HG03571 (cell line): ENCODE data around the gene DNAJB12.
"Not testable (repeated sequence)": the region's sequence is repeated elsewhere in the genome, so short reads cannot be mapped to it uniquely, and the experiment has no call there.

Source experiments
- ATAC-seq: cut with Tn5 transposase; IDR thresholded peaks from one replicate; pipeline ENCODE4 v1.9.1; 2021; ENCODE audit not compliant: unreplicated experiment

Gene DNAJB12

DNA sequence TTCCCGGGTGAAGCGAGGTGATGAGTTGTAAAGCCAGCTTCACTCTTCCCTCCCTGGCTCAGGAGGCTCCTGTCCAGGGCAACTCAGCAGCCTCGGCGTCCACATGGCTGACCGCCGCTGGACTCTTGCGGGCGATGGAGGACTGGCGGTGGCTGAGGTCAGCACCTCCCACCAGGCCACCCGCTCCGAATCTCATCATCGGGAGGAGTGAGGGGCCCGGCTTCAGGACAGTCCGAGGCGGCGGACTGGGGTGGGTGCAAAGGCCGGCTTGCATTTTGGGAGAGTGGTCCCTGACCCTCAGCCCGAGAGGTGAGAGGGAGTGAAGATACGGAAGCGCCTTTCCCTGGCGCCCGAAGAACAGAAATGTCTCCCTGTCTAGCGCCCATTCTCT, 759 bp downstream of the DNAJB12 start:
- ATAC-seq, result no peak

DNA sequence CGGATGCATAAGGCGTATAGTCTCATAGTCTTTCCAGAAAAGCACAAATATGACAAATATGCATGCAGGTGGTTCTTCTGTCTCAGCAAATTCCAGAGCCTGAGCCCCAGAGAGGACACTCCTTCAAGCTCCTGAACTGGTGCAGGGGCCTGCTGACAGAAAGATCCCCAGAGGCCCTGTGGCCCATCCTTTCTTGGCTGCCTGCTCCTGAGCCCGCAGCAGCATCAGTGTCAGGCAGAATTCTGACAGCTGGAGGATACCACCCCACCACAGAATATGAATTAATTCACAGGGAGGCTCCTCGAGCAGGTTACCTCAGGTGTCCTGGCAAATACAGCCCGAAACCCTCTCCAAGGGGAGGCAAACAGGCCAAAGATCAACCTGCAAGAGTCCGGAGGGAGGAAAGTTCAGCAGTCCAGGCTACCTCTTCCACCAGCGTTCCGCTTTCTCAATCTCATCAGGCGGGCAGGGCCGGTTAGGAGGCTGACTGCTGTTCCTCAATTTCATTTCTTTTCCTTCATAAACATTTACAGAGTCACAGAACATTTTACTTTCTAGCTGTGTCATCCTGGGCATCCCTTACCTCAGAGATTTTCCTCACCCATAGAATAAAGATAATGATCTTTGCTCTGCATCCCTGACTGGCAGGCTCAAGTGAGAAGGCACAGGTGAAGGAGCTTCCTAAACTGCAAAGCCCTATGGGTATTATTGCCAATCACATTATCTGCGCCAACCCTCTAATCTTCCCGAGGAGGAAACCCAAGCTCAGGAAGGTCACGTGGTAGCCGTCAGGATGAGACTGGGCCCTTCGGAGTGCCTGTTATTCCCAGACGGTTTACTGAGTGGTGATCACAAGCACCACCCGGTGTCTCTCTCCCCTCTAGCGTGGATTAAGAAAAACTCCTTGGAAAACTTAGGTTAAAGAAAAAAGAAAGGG, 1.4 kb downstream of the DNAJB12 start:
- no peak for ATAC-seq

DNA sequence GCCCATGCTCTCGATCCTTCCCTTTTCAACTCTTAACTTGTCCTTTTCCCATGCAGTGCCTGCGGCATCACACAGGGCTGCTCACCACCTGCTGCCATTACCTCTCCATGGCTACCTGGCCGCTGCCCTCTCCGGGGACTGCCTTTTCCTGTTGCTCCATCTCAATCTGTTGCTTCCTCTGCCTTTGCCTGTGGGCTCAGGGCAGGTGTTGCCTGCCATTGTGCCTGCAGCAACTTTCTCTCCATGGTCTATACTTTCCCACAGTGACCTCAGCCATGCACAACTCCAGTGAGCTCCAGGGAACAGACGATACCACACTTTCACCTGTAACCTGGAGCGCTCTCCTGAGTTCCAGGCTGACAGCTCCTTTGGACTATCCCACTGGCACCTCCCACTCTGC, 3.2 kb downstream of the DNAJB12 start:
- ATAC-seq, result no peak

DNA sequence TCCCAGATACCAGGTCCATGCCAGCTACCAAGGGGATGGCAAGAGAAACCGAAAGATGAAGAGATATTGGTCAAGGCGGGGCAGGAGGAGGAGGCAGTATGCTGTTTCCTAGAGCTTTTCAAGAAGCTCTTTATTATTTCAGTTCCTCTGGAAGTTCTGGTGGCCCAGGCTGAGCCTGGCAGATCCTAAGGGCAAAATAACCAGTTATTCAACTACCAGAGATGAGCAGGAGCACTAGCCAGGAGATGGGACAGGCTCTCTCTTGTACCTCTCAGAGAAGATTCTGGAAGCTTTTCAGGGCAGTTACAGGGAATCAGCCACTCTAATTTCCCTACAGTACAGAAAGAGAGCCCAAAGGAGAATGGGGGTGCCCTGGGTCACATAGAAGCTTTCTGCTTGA, 5.3 kb downstream of the DNAJB12 start:
- ATAC-seq, result no peak

DNA sequence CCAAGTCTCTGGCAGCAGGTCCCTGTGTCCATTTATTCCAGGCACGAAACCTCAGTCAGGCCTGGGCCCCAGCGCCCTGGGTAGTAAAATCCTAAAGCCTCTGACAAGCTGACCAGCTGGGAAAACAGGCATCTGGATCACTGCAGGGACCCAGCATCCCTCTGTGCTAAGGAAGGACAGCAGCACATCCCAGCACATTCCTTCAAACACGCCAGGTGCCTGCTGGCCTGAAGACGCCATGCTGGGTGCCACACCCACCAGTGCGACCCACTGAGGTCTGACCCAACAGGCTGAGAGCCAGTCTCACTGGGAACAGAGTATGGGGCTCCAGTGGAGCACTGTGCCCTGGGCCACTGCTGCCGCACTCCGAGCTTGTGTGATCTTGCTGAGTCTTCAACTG, 6.4 kb downstream of the DNAJB12 start:
- ATAC-seq, result no peak

DNA sequence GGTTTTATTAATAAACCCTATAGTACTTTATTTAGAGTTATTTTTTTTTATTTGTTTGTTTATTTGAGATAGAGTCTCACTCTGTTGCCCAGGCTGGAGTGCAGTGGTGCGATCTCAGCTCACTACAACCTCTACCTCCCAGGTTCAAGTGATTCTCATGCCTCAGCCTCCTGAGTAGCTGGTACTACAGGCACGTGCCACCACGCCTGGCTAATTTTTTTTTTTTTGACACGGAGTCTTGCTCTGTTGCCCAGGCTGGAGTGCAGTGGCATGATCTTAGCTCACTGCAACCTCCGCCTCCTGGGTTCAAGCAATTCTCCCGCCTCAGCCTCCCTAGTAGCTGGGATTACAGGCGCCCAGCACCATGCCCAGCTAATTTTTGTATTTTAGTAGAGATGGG, 8.6 kb downstream of the DNAJB12 start:
- ATAC-seq, result not testable (repeated sequence)

DNA sequence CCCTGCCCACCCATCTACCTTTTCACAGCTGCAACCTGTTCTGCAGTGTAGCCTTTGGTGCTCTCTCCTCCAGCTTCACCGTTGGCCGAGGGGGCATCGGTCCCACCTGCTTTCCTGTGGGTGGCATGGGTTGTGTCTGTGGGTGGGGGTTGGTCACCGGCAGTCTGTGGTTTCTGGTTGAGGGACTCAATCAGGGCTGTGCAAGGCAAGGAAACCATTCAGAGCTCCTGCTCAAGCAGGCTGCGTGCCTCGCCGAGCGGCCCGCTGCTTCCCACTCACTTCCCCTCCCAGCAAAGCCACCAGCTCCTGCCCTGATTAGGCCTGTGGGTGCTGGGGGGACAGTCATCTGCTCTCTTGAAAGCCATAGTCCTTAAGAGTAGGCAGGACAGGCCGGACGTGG, 9.8 kb downstream of the DNAJB12 start:
- no peak for ATAC-seq

DNA sequence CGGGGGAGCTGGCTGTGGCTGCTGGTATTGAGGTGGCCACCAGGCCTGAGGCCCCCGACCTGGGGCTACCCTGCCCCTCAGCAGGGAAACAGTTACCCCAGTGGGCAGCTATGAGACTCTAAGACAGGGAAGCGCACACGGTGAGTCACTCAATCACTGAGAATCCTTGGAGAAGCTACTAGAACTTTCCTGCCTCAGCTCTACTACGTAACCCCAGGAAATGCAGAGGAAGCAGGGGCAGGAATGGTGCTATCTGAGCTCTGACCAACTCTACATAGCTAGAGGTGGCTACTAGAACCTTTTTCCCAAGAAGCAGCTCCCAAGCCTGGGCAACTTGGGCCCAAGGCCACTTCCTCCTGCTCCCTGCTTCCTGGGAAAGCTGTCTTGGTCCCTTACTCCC, 11.8 kb downstream of the DNAJB12 start:
- no peak for ATAC-seq

DNA sequence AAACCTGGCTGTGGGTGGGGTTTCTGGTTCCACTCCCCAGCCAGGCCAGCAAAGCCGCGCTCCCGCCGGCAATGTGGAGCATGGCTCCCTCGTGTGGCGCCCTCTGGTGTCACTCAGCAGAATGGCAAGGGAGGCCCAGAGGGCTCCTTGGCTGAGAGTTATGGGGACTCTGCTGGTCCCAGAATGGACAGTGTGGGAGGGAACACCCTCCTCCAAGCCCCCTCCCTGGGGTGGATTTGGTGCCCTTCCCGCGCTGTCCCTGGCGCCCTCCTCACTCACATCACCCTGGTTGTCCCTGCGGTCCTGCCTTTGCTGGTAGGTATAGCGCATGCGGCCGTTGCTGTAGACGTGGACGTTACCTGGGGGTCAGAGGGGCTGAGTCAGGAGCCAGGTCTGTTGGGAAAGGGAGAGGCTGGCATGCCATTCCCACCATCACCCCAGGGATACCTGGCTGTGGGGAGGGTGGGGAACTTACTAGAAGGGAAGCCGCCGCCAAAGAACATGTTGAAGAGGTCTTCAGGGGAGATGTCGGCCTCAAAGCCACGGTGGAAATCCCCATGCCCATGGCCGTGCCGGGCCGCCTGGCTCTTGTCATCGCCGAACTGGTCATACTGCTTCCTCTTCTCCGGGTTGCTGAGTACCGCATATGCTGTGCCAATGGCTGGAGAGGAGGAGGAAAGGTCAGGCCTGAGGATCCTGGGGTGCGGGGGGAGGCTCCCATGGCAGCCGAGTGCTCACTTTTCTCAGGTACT, 14.0 kb downstream of the DNAJB12 start:
- ATAC-seq, result no peak

DNA sequence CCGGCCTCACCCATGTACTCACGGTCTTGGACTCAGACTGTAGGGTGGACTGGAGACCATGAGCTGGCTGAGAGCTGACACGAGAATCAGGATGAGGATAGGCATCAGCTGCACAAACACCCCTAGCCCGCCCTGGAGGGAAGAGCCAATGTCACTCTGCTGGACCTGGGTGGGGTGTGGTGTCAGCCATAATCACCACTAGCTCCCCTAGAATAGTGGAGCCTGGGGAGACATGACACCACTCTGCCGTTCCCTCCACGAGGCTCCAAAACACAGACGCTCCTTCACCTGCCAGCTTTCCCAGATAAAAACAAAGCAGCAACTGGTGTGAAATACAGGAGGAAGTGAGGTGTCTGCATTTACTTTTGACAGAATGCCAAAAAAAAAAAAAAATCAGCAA, 16.5 kb downstream of the DNAJB12 start:
- no peak for ATAC-seq

DNA sequence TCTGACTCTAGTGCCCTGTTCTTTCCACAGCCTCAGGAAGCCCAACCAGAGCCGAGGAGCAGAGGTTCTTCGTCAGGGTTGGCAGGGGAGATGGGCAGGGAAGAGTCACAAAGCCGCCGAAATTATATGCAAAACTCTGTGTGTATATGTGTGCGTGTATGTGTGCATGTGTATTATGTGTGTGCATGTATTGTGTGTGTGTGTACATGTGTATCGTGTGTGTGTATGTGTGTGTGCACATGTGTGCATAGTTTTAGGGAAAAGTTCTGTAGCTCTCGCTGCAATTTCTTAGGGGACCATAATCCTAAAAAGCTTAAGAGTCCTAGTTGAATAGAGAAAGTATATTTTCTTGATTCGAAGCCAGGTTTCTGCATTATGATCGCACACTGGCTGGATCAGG, 17.0 kb downstream of the DNAJB12 start:
- ATAC-seq, result no peak

DNA sequence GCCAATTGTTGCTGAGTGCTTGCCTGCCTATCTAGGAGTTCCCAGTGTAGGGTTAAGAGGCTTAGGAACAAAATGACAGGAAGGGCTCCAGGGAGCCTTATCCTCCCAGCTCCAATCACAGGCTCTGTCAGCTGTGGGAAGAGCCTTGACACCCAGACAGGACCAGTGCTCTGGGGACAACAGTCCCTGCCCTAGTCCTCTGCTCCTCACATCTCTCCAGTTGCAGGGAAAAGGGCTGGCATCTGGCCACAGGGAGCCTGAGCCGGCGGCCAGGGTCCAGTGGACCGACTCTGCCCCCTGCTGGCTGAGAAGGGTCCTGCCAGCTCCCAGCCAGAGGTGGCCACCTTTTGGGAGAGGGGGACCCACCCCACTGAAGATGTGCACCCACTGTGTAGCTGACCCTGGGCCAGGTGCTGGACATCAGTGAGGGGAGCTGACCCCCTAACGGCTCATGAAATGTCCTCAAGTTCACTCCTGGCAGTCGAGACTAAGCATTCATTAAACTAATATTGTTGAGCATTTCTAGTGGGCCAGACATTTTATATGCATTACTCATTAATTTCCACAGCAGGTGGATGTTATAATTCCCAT, 17.6 kb downstream of the DNAJB12 start:
- ATAC-seq, result no peak

DNA sequence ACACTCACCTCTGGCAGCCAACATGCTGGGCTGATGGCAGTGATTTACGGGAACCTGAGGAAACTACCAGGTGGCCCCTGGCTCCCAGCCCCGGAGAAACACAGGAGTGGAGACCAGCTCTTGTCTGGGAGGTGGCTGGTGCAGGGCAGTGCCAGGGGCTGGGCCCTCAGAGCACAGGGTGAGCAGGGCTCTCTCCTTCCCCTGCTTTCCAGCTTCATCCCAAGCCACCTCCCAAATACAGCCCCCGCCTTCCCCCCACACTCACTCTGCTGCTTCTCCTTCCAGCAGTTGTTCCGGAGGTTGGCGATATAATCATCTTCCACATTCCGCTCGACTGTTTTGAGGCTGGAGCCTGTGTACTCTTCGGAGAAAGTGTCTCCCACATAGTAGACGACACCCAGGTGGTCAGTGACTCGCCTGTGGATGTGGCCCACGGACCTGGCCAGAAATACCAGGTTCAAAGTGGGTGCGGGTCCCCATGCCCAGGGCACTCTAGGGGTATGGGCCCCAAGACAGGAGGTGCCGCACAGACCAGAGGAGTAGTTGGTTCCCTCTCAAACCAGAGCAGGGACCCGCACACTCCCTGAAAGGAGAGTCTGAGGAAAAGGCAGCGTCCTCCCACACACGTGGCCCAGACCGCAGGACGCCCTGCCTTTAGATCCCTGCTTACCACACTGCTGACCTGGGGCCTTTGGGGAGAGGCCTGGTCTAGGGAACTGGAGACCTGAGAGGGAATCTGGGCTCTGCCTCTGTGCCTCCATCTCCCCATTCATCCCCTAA, 18.3 kb downstream of the DNAJB12 start:
- no peak for ATAC-seq

DNA sequence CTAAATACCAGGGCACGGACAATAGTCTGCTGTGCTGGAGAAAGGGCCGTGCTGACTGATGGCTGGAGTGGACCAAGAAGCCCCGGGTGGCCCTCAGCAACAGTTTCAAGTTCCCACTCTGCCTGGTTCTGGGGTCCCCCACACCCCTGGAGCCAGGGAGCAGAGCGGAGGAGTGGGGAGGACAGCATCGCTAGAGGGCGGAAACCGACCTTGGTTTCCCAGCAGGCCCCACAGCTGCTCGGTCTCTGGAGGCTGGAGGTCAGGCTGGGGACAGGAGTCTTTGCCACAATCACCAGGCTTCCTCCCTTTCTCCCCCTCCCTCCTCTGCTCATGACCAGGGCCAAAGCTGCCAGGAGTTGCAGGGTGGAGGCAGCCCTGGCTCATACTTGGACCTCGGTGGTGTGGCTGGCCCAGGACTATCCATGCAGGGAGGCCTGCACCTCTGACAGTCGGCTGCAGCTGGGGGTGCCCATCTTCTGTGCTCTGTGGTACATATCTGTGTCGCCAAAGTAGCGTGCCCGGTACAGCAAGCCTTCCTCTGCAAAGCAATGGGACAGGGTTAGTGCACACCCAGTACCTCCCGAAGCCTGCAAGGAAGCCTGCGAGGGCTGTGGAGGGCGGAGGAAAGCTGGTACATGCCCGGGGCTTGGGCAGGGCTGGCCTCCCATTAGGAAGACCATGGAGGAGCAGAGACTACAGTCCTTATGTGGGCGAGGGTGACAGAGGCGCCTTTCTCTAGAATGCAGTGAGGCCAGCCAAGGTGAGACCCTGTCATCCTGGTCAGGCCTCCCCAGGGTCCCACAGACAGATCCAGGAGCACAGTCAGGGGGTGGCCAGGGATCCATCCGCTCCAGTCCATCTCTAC, 19.1 kb downstream of the DNAJB12 start:
- ATAC-seq, result peak; percentile 29

DNA sequence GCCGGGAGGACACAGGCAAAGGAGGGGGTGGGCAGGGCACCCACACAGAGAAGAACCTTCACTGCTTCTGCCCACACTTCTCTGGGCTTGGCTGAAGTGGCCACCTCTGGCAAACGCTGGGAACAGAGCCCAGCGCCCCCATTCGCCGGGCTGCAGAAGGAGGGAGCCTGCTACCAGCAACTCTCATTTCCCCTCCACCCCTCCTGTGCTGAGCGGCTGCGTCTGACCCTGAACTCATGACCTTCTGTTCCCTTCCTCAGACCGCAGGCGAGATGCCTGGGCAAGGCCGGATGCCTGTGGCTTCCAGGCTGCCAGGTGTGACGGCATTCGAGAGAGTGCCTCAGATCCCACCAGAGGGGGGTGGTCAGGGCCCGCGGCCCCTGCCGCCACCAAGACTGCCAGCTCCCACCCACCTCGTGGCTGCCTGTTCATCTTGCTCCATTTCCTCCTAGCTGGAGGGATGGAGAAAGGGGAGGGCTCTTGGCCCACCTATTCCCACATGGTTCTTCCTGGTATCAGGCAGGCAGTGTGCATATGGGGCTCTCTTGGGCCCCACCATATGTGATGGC, 19.8 kb downstream of the DNAJB12 start:
- peak; percentile 62 for ATAC-seq

DNA sequence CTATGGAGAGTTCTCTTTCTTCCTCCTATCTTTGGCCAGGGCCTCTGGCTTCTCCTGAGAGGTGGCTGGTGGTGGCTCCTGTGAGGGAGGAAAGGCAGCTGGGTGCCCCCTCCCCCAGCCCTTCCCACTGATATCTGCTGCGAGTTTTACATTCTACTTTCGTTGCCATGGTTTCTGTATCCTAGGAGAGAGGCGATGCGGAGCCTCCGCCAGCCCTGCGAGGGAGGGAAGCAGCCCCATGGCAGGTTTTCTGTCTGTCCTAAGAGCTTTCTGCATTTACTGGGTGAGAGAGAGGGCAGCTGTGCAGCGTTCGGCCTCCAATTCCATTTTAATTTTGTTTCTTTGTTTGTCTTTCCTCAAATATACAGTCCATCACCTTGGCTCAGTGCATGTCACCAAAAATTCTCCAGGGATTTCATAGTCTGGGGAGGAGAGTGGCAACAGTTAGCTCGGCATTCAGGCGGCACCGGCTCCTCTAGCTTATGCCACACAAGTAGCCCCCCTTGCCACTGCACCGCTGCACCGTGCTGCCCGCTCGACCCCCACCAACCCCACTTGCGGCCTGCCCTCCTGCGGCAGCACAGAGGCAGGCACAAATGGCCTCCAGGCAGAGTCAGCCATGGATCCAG, 20.4 kb downstream of the DNAJB12 start:
- no peak for ATAC-seq

DNA sequence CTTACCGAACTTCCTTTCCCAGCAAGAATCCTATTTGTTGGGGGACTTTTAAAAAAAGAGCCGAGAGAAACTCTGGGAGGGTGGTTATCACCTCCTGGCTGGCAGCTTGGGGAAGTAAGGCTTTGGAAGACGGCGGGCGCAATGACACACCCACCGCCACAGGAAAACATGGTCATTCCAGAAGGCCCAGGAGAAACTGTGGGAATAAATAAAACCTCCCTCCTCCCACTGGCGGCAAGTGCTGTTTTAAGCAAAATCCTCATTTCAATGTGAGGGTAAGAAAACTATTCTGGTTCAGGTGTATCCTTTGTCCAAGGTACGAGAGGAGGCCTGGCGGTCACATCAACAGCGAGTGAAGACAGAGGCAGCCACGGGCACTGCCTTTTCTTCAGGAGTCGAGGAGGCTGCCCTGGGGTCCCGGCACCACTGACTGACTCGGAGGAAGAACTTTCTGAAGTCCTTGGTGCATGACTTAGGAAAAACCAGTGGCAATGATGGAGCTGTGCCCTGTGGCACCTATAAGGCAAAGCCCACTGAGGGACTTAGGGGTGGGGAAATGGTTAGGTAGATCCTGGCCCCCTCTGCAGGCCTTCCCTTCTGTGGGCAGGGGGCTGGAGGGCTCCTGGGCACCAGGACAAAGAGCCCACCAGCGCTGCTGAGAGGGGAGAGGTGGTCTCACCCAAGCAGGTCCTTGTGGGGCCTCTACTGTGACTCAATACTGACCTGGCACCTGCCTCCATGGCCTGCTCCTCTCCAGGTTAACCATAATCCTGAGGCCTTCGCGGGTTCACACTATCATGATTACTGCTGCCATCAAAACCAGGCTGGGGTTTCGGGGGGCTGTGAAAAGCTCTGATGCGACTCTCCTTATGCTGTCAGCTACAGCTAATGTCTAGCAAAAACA, 21.4 kb downstream of the DNAJB12 start:
- no peak for ATAC-seq

DNA sequence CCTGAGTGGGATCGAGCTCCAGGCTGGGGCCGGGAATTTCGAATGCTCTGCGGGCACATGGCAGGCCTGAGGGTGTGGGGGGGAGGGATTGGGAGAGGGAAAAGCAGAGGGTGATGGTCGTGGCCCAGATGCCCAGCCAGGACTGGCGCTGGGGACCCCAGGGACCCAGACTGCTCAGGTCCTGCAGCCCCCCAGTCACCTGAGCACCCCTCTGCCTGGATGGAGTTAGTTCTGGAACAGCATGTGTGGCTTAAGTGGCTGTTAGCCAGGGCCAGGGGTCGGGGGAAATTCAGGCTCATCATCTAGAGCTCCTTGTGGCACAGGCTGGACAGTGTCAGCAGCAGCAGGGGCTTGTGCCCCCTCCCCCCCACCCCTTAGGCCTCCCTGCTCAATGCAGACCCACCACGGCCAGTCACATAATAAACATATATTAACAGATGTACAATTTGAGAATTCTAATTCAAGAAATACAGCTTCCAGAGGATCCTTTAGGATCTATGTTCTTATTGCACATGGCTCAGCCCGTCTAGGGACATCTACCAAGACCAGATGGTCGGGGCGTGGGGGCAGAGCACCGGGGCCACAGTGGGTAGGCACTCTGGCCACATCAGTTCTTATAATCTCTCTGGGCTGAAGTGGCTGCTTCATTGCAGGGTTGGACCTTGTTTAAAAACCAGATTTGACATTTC, 22.2 kb downstream of the DNAJB12 start:
- ATAC-seq, result no peak
